K562 (cell line): ENCODE data around the gene RGMA. TPM values are rescaled to one million over a fixed set of nuclear protein-coding genes. Genes with fewer than 3 reads are reported as not detected.

Source experiments
- ATAC-seq: fragments of 200-7000 bp; cut with Tn5 transposase; 3 replicates; pipeline ENCODE4 v1.9.1; 2020; ENCODE audit warnings: moderate library complexity
- BruUV-seq: library from RNA; stranded (reverse); fragments of 400-500 nt; replicated peaks from 2 replicates; lab custom pipeline; 2021; lab: Mats Ljungman, UMichigan
- CTCF ChIA-PET: fragments of 300-600 bp; formaldehyde crosslinking; extraction: SDS; loops from one replicate; lab custom pipeline; 2021; ENCODE audit warnings: low intra/inter-chr PET ratio; lab: Yijun Ruan, JAX
- POLR2A ChIA-PET: fragments of 300-600, 350-650 bp; sonication (Branson Sonifier 250); formaldehyde crosslinking; extraction: SDS; loops from one replicate; lab custom pipeline; 2021; ENCODE audit warnings: antibody characterized with exemption, inconsistent platforms; lab: Yijun Ruan, JAX
- DNase-seq, 4 experiments: peaks; one replicate each; pipeline versions ENCODE4 v3.0.0 to v3.0.0-alpha.2; 2011 to 2018; ENCODE audit warnings: low spot score in 3 of 4, mixed read lengths in 3 of 4; ENCODE audit errors: extremely low read depth in 1 of 4
- FAIRE-seq: peaks from 2 replicates; lab custom pipeline; 2011; peaks lifted over from hg19 to GRCh38; lab: Jason Lieb, UNC
- H2AFZ ChIP-seq: 2 replicates; pipeline ENCODE4 v1.6.0; 2011; ENCODE audit warnings: low read depth, low read length, control low read depth, inconsistent platforms
- H3K27ac ChIP-seq: fragments of 200-600 bp; 3 replicates; pipeline ENCODE4 v1.8.0; 2011; ENCODE audit warnings: low read depth, mild to moderate bottlenecking, control low read depth, inconsistent platforms, low read length, moderate library complexity, mixed read lengths; ENCODE audit errors: extremely low read depth
- H3K27me3 ChIP-seq, 2 experiments: fragments of 300-600 bp in 1 of 2; 2 replicates in 1 of 2; 3 replicates in 1 of 2; pipeline versions ENCODE4 v1.6.0 to v1.8.0; 2011; ENCODE audit warnings: inconsistent platforms in 2 of 2, low read length in 2 of 2, mild to moderate bottlenecking in 1 of 2, mixed read lengths in 1 of 2, moderate library complexity in 1 of 2; ENCODE audit not compliant: control insufficient read depth in 2 of 2, insufficient read depth in 2 of 2
- H3K36me3 ChIP-seq: fragments of 300-600 bp; 3 replicates; pipeline ENCODE4 v1.8.0; 2011; ENCODE audit warnings: mild to moderate bottlenecking, low read length, inconsistent platforms; ENCODE audit not compliant: control insufficient read depth, insufficient read depth
- H3K4me1 ChIP-seq, 2 experiments: fragments of 200-600 bp in 1 of 2; replicated peaks in 1 of 2; 2 replicates in 1 of 2; 3 replicates in 1 of 2; pipeline versions ENCODE4 v1.5.1 to v1.8.0; 2011; ENCODE audit warnings: inconsistent platforms in 2 of 2, low read length in 2 of 2, mild to moderate bottlenecking in 1 of 2, mixed read lengths in 1 of 2, moderate library complexity in 1 of 2; ENCODE audit not compliant: control insufficient read depth in 2 of 2, insufficient read depth in 2 of 2
- H3K4me2 ChIP-seq: 2 replicates; pipeline ENCODE4 v1.6.1; 2011; ENCODE audit warnings: low read length, control low read depth, inconsistent platforms, mixed read lengths; ENCODE audit not compliant: insufficient read depth
- H3K4me3 ChIP-seq: fragments of 200-600 bp; sonication (generic), shearing (Covaris generic); 2 replicates; pipeline ENCODE4 v1.5.1; 2016; ENCODE audit warnings: control low read depth, inconsistent platforms
- H3K79me2 ChIP-seq: fragments of 200-600 bp; 3 replicates; pipeline ENCODE4 v1.8.0; 2011; ENCODE audit warnings: low read length, inconsistent platforms; ENCODE audit not compliant: control insufficient read depth, insufficient read depth
- H3K9ac ChIP-seq, 2 experiments: 2 replicates each; pipeline versions ENCODE4 v1.6.0 to v1.6.1; 2011; ENCODE audit warnings: low read depth in 2 of 2, low read length in 2 of 2, control low read depth in 1 of 2, inconsistent platforms in 1 of 2, mild to moderate bottlenecking in 1 of 2, mixed read lengths in 1 of 2; ENCODE audit not compliant: insufficient read depth in 1 of 2
- H3K9me1 ChIP-seq: one replicate; pipeline ENCODE4 v1.6.0; 2011; ENCODE audit warnings: inconsistent platforms, mild to moderate bottlenecking, low read length, moderate library complexity; ENCODE audit not compliant: control insufficient read depth, insufficient read depth
- H3K9me3 ChIP-seq: replicated peaks from 2 replicates; pipeline ENCODE4 v1.5.1; 2011; ENCODE audit warnings: low read depth, low read length, inconsistent platforms; ENCODE audit not compliant: control insufficient read depth, insufficient read depth
- H4K20me1 ChIP-seq: replicated peaks from 2 replicates; pipeline ENCODE4 v1.6.1; 2011; ENCODE audit warnings: low read length, inconsistent platforms, mixed read lengths; ENCODE audit not compliant: control insufficient read depth, insufficient read depth
- CEBPB ChIP-seq: fragments of 450-650 bp; IDR thresholded peaks from 2 replicates; pipeline ENCODE4 v1.6.1; 2016; ENCODE audit warnings: missing genetic modification characterization, missing compliant biosample characterization
- KLF1 ChIP-seq: fragments of 450-650 bp; IDR thresholded peaks from 2 replicates; pipeline ENCODE4 v1.6.1; 2016; ENCODE audit warnings: missing genetic modification characterization, missing compliant biosample characterization
- MCM2 ChIP-seq: fragments of 450-650 bp; IDR thresholded peaks from 2 replicates; pipeline ENCODE4 v1.6.1; 2017; ENCODE audit warnings: low read depth, mild to moderate bottlenecking
- MGA ChIP-seq: fragments of 450-650 bp; IDR thresholded peaks from 2 replicates; pipeline ENCODE4 v1.6.1; 2016; ENCODE audit warnings: mild to moderate bottlenecking, moderate library complexity
- PCBP1 ChIP-seq: fragments of 200-400 bp; formaldehyde crosslinking; IDR thresholded peaks from 2 replicates; pipeline ENCODE4 v1.6.1; 2018; ENCODE audit warnings: mild to moderate bottlenecking, low read depth, low read length; ENCODE audit not compliant: poor library complexity, severe bottlenecking
- RHOXF2B ChIP-seq: fragments of 250-450 bp; sonication (Bioruptor Pico); conservative IDR thresholded peaks from 2 replicates; pipeline ENCODE4 v1.5.1; 2021
- SAFB ChIP-seq: fragments of 200-400 bp; formaldehyde crosslinking; IDR thresholded peaks from 2 replicates; pipeline ENCODE4 v1.6.1; 2017; ENCODE audit warnings: low read depth, low read length, borderline replicate concordance
- ZNF512 ChIP-seq: IDR thresholded peaks from 2 replicates; pipeline ENCODE4 v1.6.1; 2016; ENCODE audit warnings: missing genetic modification characterization, missing compliant biosample characterization
- WGBS: fragments of 100-300 bp; shearing (Covaris generic); methylation state at CpG from one replicate; pipeline ENCODE4 v1.1.6; 2016; ENCODE audit warnings: low coverage, mixed read lengths; ENCODE audit not compliant: insufficient coverage; ENCODE audit errors: missing lambda C conversion rate; 5-methylcytosine and 5-hydroxymethylcytosine counted together
- in situ Hi-C: fragments of 300-500 bp; cut with MboI; formaldehyde crosslinking; loops from 4 replicates; pipeline ENCODE4 v1.15.0; 2018; ENCODE audit warnings: inconsistent platforms, mixed read lengths
- intact Hi-C: fragments of 100-400 bp; cut with micrococcal nuclease; formaldehyde crosslinking; loops from 2 replicates; pipeline ENCODE4 v1.14.2; 2022
- polyA plus RNA-seq, 8 experiments: library from polyadenylated mRNA; depleted of rRNA in 4 of 8; stranded (reverse) in 5 of 8; unstranded in 3 of 8; fragments of >200 nt; fragmentation: Nextera tagmentation in 2 of 8; fragmentation: Illumina TruSeq in 1 of 8; extraction: Ambion mirVana in 2 of 8; extraction: Trizol in 1 of 8; gene quantifications; 2 replicates each; pipeline versions ENCODE4 v1.2.1 to v1.2.3, GENCODE V29; 2011 to 2014; ENCODE audit warnings: inconsistent platforms in 1 of 8, missing spikeins in 1 of 8
- total RNA-seq, 7 experiments: library from RNA; depleted of rRNA in 6 of 7; stranded (reverse); fragments of >200 nt in 6 of 7; fragmentation: Illumina TruSeq in 2 of 7; extraction: Trizol in 2 of 7; gene quantifications; 2 replicates each; pipeline versions ENCODE4 v1.2.1 to v1.2.3, GENCODE V29; 2011 to 2021; ENCODE audit warnings: low replicate concordance in 1 of 7

RGMA gene
- total and polyA plus RNA-seq, 9 of the 15 experiments (the other 6 are each of a cell fraction or from before 2014, with no cell fraction given): 0.03 to 0.05 (median 0.03) TPM; not detected in 6

DNA sequence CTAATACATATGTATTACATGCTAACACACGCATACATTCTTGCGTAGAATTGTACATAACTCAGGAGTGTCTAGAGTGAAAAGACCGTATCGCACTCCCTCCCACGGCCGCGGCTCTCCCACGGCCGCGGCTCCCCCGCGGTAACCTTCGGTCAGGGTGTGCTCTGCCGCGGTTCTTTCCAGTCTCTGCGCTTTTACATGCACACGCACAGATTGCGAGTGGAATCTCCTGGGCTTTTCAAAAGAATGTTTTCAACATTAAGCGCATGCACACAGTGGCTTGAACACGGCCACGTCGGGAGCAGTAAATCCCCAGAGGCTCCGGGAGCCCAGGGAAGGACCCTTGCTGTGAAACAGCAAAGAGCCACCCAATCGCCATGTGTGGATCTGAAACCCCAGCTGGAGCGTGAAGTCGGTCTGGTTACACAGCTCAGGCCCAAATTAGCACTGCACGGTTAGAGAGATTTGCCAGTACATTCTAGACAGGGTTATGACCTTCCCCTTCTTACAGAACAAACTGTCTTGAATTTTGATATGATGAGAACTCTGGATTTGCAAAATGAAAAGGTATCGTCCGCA is 805 bp upstream of the RGMA start:
- no peak for FAIRE-seq
- peaks cover 0 to 11% of the 10 kb centered on the region in 2 experiments; a peak in 1 of 5 replicates for H3K4me1 ChIP-seq
- in situ Hi-C loops (no loop called here), intact Hi-C loops (no loop called here)
- no TSS peak for BruUV-seq
- no peaks in the 10 kb centered on the region for H4K20me1 ChIP-seq
- ChIA-PET POLR2A (no interaction called here), CTCF (no interaction called here)
- DNase-seq: no peak
- H3K27ac ChIP-seq: no peak overlapping the region
- no peak overlapping the region for H3K4me2 ChIP-seq
- no peak overlapping the region for H3K4me3 ChIP-seq
- H3K27me3 ChIP-seq: peaks cover 2 to 15% of the 10 kb centered on the region in 2 experiments; a peak in 3 of 5 replicates
- H3K79me2 ChIP-seq: no peaks in the 10 kb centered on the region
- no peaks in the 10 kb centered on the region for H3K9me1 ChIP-seq
- no peak for ATAC-seq
- no peak overlapping the region for H2AFZ ChIP-seq
- H3K9me3 ChIP-seq: no peaks in the 10 kb centered on the region
- no peak overlapping the region for H3K9ac ChIP-seq
- no peaks in the 10 kb centered on the region for H3K36me3 ChIP-seq
- WGBS: 44% methylated on average over 25 of the region's 29 CpGs
- no peak for TF ChIP-seq RHOXF2B (CRISPR knock-in tag)
- no peak for TF ChIP-seq CEBPB (tag)
- TF ChIP-seq KLF1 (tag): no peak
- no peak for TF ChIP-seq PCBP1
- TF ChIP-seq MGA: no peak
- TF ChIP-seq SAFB: no peak
- no peak for TF ChIP-seq ZNF512
- no peak for TF ChIP-seq MCM2
